DMS 273 treated with DMSO at 0.1 percent for 48 hours (cell line): ENCODE measurements around the gene RNF207.

Experiments used
- DNase-seq: peaks from one replicate; lab custom pipeline; 2025; lab: John Stamatoyannopoulos, UW

RNF207 gene

GRCh38 chr1:6249739-6250689 lies 44.1 kb downstream of the RNF207 start:
- DNase-seq: no peak

- no peak for DNase-seq
These were observed 45.3 kb downstream of the RNF207 start for GRCh38 chr1:6251233-6251632.

GRCh38 chr1:6251681-6252373 lies 45.9 kb downstream of the RNF207 start:
- no peak for DNase-seq

DNA sequence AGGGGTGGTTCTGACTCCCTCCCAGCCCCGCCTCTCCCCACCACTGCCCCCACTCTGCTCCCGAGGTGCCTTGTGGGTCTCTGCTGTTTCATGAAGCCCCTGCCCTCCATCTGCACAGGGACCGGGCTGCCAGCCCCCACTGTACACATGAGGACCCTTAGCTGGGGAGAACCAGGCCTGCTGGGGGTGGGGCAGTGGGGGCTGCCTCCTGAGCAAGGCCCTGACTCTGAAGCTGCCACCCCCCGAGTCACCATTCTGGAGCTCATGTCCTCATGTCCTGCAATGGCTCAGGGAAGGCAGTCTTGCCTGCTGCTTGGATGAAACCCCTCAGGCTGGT lies 46.4 kb downstream of the RNF207 start:
- no peak for DNase-seq

DNA sequence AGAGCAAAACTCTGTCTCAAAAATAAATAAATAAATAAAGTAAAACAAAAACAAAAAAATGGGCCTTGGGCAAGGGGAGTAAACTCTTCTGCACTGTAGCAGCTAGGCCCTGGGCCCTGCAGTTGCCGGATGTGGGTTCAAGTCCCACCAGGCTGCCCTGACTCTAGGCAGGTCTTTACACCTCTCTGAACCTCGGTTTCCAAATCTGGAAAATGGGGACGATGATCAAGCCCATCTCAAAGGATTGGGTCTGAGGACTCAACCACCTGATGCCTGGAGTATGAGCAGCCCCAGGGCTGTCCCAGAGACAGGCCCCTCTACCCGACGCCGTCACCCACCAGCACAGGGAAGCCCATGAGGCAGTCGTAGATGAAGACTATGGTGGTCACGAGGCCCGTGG lies 47.5 kb downstream of the RNF207 start:
- DNase-seq: no peak

DNA sequence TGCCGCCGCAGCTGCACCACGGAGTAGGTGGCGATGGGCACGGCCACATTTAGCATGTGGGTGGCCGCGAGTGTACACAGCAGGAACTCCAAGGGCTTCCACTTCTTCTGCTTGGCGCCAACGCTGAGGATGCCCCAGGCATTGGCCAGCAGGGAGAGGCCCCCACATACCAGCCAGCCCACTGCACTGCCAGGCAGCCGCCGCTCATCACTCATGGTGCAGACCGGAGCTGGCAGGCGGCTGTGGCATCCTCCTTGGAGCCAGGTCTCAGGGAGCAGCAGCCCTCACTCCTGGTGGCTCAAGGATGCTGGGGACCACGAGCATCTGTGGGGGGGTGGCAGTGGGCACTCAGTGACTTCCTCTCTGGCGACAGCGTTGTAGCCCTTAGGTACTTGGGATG lies 48.8 kb downstream of the RNF207 start:
- no peak for DNase-seq

- no peak for DNase-seq
These were observed 50.7 kb downstream of the RNF207 start for GRCh38 chr1:6256645-6257044.

- DNase-seq: no peak
These were observed 51.7 kb downstream of the RNF207 start for GRCh38 chr1:6257541-6258069.

DNA sequence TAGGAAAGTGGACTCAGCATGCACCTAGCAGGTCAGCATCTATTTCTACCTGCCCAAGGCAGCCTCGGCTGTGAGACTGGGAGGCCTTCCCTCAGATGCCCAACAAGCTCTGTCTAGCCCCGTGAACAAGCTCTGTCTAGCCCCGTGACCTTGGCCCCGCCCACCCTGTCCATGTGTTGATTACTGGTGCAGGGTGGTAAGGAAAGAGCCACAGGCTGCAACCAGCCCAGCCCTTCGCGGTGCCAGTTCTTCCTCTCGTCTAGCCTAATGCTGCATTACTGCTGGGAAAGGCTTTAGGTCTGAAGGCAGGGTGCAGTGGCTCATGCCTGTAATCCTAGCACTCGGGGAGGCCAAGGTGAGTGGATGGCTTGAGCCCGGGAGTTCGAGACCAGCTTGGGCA lies 52.8 kb downstream of the RNF207 start:
- DNase-seq: no peak

GRCh38 chr1:6259491-6260362 lies 53.8 kb downstream of the RNF207 start:
- no peak for DNase-seq

DNA sequence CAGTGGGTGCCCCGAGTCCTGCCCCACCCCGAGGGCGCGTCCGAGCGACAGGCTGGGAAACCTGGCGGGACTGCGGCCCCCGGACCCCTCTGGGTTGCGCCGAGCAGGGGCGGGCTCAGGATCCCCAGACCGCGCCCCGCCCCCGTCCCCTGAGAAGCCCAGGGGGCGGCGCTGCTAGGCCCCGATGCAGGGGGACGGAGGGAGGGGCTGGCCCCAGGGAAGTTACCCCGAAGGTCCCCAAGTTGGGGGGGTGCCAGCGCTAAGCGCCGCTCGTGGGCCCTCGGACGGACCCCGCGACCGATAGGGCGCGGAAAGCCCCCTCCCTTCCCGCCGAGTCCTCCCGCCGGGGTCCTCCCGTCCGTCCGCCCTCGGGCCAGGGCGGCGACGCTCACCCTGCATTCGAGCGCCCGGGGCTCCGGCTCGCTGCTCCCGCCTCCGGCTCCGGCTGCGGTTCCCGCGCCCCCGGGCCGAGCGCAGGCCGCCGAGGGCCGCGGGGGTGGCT lies 54.6 kb downstream of the RNF207 start:
- no peak for DNase-seq

DNA sequence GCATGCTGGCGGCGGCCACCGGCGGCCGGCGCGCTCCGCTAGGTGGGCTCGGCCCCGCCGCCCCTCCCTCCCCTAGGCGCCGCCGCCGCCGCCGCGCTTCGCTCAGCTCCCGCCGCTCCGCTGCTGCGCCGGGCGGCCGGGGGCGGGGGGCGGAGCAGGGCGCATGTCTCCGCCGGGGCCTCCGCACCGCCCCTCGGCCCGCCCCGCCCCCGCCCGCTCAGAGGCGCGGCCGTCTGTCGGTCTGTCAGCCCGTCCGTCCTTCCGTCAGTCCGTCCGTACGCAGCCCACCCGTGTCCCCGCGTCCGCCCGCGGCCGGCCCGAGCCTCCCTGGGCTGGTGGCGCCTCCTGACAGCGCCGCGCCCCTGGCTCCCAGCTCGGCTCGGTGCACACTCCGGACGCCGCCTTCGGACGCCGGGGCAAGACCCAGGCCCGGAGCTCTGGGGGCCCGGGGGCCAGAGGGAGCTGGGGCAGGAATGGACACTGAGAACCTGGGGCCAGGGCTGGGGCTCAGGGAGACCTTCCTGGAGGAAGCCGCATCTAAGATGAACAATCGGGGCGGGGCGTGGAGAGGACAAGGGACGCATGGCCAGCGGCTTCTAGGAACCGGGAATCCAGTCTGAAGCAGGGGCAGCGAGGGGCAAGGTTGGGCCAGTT lies 55.2 kb downstream of the RNF207 start, which contains the start of gene GPR153:
Gene GPR153 (minus strand): TSS at position 138 of the 654 bp plus-strand sequence. CDS start 6,193 bp downstream, outside the sequence.
- no peak for DNase-seq

GRCh38 chr1:6261615-6261995 lies 55.7 kb downstream of the RNF207 start:
- no peak for DNase-seq

DNA sequence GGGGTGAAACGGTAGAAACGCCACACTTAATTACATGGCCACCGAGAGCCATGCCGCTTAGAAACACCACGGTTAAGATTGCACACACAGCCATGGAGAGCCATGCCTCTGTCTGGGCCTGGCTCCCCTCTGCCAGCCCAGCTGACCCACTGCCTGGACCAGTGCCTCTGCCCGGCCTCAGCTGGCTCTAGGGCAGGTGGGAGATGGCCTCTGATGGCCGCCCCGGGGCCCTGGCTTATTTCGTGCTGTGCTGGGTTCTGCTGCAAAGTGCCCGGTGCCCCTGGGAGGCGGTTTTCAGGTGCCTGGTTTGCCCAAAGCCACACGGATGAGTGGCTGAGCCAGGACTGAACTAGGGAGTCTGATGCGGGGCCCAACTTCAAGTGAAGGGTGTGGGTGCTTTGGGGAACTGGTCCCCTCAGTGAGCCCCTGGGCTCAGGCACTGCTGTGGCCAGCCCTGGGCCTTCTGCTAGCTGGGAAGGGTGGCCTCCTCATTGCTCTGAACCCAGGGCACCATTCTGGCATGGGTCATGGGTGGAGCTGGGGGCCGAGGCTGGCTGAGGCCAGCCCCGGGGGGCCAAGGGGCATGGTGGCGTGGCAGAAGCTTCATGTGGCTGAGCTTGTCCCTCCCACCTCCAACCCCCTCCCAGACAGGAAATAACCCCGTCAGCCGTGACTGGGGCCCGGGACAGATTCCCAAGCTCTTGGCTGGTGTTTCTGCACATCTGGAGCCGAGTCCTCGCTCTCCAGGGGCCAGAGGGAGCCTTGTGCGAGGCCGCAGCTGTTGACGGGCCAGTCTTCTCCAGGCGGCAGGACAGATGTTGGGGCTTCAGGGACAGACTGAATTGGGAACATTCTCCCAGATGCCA lies 56.9 kb downstream of the RNF207 start:
- no peak for DNase-seq

DNA sequence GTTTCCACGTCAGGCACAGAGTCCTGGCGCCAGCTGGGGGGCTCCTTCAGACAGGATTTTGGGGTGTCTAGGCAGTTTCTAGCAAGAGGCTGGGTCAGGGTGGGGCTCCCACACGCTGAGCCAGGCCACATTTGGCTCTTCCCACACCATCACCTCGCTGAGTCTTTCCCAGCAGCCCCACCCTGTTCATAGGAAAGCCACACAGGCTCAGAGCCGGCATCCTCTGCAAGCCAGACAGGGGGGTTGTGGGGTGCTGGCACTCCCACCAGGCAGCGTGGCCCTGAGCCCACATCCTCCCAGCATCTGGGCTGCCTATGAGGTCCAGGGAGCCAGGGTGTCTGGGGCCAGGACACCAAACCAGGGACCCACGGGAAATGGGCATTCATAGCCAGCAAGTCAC lies 57.8 kb downstream of the RNF207 start:
- no peak for DNase-seq

DNA sequence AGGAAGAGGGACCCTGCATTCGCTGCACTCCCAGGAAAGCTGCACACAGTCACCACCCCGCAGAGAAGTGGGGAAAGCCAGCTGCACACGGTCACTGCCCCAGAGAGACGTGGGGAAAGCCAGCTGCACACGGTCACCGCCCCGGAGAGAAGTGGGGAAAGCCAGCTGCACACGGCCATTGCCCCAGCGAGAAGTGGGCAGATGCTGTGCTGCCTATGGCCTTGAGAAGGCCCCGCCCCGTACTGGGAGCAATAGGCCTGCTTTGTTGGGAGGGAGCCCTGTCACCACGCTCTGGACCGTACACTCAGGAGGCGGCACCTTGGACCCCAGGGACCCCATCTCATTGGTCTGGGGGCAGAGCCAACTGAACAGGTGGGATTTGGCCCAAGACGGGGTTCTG lies 59.2 kb downstream of the RNF207 start:
- DNase-seq: no peak

DNA sequence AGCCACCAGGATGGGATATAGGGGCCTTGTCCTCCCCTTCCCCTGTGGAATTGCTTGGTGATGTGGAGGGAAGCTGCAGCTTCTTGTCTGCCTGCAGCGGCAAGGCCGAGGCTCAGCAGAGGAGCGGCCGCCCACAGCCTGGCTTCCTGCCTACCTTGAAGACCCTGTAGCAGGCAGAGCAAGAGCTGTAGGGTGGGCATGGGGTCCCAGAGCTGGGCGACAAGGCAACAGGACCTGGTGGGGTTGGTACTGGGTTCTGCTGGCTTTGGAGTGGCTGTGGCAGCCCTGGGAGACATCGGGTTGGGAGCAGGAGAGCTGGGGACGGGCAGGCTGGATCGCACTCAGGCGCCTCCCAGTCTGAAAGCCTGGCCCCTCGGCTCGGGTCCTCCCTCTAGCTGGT lies 60.7 kb downstream of the RNF207 start:
- no peak for DNase-seq

- no peak for DNase-seq
These were observed 61.9 kb downstream of the RNF207 start for GRCh38 chr1:6267686-6268322.

DNA sequence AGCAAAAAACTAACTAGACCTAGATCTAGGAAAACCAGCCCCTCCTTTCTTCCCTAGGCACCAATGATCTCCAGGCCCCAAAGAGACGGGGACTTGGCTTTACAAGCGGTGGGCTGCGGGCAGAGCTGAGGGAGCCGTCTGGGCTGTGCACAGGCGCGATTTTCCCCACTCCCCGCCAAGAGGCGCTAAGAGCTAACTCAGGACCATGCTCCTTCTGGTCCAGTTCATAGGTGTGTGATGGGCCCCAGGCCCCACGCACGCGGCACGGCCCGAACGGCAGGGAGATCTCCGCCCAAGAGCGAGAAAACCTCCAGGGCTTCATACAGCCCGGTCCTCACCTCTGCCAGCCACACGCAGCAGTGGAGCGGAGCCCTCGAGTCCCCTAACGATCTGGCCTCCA lies 62.5 kb downstream of the RNF207 start:
- no peak for DNase-seq

DNA sequence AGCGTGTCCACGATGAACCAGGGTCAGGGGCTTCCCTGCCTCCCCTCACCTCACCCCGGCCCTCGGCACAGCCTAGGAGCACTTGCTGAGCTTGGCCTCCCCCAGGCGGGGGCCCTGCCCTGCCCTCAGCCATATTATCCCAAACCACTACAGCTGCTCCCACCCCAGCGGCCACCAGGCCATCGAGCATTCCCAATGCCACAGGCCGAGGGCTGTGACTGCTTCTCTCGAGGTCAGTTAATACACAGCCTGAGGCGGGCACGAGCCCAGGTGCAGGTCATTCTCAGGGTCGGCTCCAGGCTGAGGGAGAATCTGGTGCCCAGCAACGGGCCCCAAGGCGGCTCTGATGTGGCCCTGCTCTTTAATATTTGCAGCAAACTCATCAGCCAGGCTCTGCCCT lies 63.4 kb downstream of the RNF207 start:
- DNase-seq: no peak
